ENCODE measurements around the gene CLCN2.
A peak's percentile ranks its signal among the peaks of the same experiment; 100 is the strongest.

CLCN2 gene

DNA sequence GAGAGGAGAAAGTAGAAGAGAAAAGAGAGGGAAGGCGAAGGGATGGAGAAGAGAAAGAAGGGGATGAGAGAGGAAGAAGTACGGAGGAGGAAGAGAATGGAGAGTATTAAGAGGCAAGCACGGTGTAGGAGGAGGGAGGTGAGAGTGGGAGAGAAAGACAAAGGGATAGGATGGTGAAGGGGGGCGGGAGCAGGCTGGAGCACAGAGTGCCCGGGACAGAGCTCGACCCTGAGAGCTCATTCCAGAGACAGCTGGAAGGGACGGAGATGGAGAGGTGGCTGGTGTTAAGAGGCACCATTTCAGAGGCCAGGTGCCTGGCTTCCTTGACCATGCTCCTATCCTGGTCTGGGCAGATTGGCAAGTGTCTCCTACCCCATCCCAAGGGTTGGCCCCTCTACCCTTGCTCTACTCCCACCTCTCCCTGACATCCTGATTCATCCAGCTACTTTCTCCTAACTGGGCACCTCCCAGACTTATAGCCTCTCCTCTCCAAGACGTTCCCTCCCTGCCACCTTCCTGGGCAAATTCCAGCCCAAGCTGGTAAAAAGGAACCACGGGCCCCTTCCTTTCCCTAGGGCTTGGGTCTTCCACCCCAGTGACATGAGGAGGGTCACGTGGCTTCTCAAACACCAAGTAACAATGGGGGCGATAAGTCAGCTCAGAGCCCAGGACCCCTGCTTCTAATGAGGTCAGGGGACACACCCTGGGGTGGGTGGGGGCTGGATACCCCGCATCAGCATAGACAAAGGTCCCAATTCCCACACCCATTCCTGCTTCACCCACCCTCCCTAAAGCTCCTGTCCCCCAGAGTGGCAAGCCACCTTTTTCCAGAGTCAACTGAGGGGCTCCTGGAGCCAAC is 1.1 kb downstream of the CLCN2 start:
- DNase-seq (ENCODE audit: low read depth, low spot score): no peak
- CTCF ChIA-PET: interaction anchor here (2.3 to 4.1 kb wide), 5 partner anchors 8 to 153 kb away, joined by 6 to 20 read pairs (median 17); partner anchors contain the start of gene FAM131A
- TF ChIP-seq, protein P1, sequence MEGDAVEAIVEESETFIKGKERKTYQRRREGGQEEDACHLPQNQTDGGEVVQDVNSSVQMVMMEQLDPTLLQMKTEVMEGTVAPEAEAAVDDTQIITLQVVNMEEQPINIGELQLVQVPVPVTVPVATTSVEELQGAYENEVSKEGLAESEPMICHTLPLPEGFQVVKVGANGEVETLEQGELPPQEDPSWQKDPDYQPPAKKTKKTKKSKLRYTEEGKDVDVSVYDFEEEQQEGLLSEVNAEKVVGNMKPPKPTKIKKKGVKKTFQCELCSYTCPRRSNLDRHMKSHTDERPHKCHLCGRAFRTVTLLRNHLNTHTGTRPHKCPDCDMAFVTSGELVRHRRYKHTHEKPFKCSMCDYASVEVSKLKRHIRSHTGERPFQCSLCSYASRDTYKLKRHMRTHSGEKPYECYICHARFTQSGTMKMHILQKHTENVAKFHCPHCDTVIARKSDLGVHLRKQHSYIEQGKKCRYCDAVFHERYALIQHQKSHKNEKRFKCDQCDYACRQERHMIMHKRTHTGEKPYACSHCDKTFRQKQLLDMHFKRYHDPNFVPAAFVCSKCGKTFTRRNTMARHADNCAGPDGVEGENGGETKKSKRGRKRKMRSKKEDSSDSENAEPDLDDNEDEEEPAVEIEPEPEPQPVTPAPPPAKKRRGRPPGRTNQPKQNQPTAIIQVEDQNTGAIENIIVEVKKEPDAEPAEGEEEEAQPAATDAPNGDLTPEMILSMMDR (IDR thresholded peaks at IDR 0.05; ENCODE audit: insufficient read depth, low read length, missing control alignments): no peak
- POLR2A ChIA-PET: interaction anchor here (0.7 kb wide), 1 partner anchor 50 kb away, joined by 3 read pairs; no protein-coding TSS in a partner anchor
- peak overlapping the region; percentile 80 for H3K4me3 ChIP-seq (ENCODE audit: low read depth, low read length)

DNA sequence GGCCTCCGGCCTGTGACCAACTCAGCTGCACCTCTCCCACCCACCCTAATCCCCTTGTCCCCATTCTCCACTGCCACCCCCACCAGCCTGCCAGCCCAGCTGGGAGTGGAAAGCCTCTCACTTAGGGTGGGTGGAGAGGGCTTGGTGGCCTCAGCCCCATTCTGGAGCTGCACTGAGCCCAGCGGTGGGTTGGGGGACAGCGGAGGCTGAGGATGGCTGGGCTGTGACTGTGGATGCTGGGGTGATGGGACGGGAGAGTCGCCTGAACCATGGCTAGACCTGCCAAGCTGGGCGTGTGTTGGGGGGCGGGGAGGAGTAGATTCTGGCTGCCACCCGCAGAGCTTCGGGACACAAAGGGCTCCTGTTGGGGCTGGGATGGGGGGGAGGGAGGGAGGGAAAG is 1.8 kb downstream of the CLCN2 start:
- CTCF ChIA-PET: interaction anchor here (2.7 to 4.1 kb wide), 4 partner anchors 8 to 154 kb away, joined by 9 to 20 read pairs (median 18); no protein-coding TSS in a partner anchor
- no peak overlapping the region for H3K4me3 ChIP-seq (ENCODE audit: low read depth, low read length)

DNA sequence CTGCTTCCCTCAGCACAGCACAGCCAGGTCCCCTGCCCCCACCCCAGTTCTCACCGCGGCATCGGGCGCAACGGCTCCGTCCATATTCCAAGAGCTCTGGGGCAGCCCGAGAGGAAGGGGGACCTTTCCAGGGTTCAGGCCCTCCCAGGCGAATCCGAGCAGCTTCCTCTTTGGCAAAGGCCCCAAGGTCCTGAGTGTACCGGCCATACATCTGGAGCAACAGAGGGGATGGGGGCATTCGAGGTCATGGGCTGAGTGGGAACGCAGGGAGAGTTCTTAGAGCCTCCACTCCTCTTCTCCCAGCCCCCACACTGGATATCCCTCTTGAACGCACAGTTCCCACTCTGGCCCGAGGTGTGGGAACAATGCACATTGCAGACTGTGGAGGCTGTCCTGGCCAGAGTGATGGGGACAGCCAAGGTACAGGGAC is 2.5 kb downstream of the CLCN2 start:
- POLR2A ChIA-PET: no interaction called here
- TF ChIP-seq, protein P1 (IDR thresholded peaks at IDR 0.05; ENCODE audit: insufficient read depth, low read length, missing control alignments): no peak
- no peak for DNase-seq (ENCODE audit: low read depth, low spot score)
- no peak overlapping the region for H3K4me3 ChIP-seq (ENCODE audit: low read depth, low read length)
- CTCF ChIA-PET: interaction anchor here (2.7 to 4.1 kb wide), 4 partner anchors 7 to 155 kb away, joined by 9 to 20 read pairs (median 18); no protein-coding TSS in a partner anchor

More for the DNA sequence above, 1.8 kb downstream of the CLCN2 start:
- TF ChIP-seq, protein P1 (IDR thresholded peaks at IDR 0.05; ENCODE audit: insufficient read depth, low read length, missing control alignments): no peak
- POLR2A ChIA-PET: interaction anchor here (0.7 kb wide), 1 partner anchor 49 kb away, joined by 3 read pairs; no protein-coding TSS in a partner anchor
- DNase-seq (ENCODE audit: low read depth, low spot score): no peak

DNA sequence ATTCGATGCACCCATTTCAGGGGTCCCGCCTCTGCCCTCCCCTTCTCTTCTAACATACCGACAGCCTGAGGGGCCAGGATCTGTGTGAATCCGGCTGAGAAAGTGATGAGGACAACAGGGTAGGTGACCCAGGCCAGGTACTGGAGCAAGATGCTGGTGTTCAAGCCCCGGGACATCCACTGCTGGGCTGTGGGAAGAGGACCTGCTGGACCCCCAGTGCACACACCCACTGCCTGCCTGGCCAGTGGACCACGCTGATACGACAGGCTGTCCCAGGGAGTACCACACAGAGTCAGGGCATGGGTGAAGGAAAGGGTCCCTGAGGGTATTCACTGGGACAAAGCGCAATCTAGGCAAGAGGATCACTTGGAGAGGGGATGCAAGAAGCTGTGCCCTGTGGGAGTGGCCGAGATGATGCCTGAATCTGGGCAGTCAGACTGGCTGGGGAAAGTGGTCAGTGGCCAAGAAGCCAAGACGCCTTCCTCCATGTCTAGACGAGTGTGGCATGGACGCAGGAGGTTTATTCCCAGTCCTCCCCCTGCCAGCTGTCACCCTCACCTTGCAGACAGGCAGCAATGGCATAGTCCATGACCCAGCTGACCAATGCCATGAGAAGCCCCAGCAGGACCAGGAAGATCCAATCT is 3.2 kb downstream of the CLCN2 start:
- H3K4me3 ChIP-seq (ENCODE audit: low read depth, low read length): no peak overlapping the region
- no peak for DNase-seq (ENCODE audit: low read depth, low spot score)
- ChIA-PET CTCF (interaction anchor here (2.7 to 3.9 kb wide), 3 partner anchors 10 to 156 kb away, joined by 9 to 20 read pairs (median 17); no protein-coding TSS in a partner anchor), POLR2A (no interaction called here)
- TF ChIP-seq, protein P1 (IDR thresholded peaks at IDR 0.05; ENCODE audit: insufficient read depth, low read length, missing control alignments): no peak

DNA sequence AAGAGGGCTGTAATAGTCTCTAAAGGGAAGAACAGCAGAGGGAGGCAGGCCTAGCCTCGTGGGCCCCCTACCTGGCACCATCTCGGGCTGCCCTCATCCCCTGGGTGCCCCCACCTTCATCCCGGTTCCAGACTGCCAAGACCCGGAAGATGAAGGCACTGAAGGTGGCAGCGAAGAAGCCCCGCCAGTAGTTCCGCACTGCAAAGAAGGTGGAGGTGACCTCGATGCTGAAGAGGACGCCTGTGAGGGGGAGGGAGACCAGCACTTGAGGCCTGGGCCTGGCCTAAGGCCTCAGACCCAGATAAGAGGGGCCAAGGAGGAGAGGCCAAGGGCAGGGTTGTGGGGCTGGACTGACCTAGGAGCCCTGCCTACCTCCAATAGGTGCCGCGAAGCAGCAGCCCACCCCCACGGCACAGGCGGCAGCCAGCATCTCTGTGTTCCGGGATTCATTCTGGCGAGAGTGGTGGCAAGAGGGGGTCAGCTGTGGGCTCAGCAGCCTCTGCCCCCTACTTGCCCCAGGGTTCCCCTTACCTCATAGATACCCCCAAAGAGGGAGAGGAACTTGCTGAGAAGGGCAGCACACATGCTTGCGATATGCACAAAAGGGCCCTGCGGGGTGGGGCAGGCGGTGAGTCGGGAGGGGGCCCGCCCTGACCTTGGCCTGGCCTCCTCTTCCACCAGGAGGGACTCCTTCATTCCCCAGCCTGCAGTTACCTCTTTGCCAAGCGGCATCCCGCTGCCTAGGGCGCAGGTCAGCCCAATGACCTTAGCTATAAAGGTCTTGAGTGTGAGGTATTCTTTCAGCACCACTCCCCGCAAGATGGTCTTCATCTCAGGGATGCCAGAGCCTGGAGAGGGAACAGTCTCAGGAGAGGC is 3.9 kb downstream of the CLCN2 start:
- ChIA-PET POLR2A (no interaction called here), CTCF (interaction anchor here (1.2 to 3.9 kb wide), 4 partner anchors 9 to 14 kb away, joined by 5 to 20 read pairs (median 11); no protein-coding TSS in a partner anchor)
- DNase-seq (ENCODE audit: low read depth, low spot score): no peak
- TF ChIP-seq, protein P1 (IDR thresholded peaks at IDR 0.05; ENCODE audit: insufficient read depth, low read length, missing control alignments): no peak
- H3K4me3 ChIP-seq (ENCODE audit: low read depth, low read length): no peak overlapping the region

Data from AG04449 (cell line).